Sigmoid colon (tissue), 4 donors: ENCODE measurements around the gene PTPRN.

ENCODE experiments used
- EP300 ChIP-seq, 4 donors: sonication (generic); formaldehyde crosslinking; IDR thresholded peaks; one replicate each; pipeline ENCODE4 v1.6.1; 2017; ENCODE audit warnings: antibody characterized with exemption in 4 of 4
- POLR2A ChIP-seq, 2 donors: fragments of 450-650 bp; IDR thresholded peaks; one replicate each; pipeline ENCODE4 v1.6.1; 2016; ENCODE audit warnings: antibody characterized with exemption in 2 of 2, mild to moderate bottlenecking in 2 of 2, moderate library complexity in 2 of 2

GRCh38 chr2:219285894-219286425 is 23.2 kb downstream of the PTPRN start:
- TF ChIP-seq POLR2A (IDR thresholded peaks at IDR 0.05) (no peak), EP300 (IDR thresholded peaks at IDR 0.05) (no peak)
